Endothelial cell of umbilical vein (primary cell): ENCODE data around the gene SLC25A18. TPM values are rescaled to one million over a fixed set of nuclear protein-coding genes. Genes with fewer than 3 reads are reported as not detected.

Experiments used
- BruUV-seq: library from RNA; stranded (reverse); fragments of 400-500 nt; replicated peaks from 2 replicates; lab custom pipeline; 2021; lab: Mats Ljungman, UMichigan
- CTCF ChIA-PET: fragments of 300-600, 350-600 bp; sonication (Branson Sonifier 250); formaldehyde crosslinking; loops from one replicate; lab custom pipeline; 2021; ENCODE audit warnings: antibody characterized with exemption, inconsistent platforms; lab: Charles Lee
- POLR2A ChIA-PET: fragments of 300-600, 350-600 bp; sonication (Branson Sonifier 250); formaldehyde crosslinking; loops from one replicate; lab custom pipeline; 2021; ENCODE audit warnings: antibody characterized with exemption, inconsistent platforms; lab: Charles Lee
- DNase-seq: peaks from one replicate; pipeline ENCODE4 v3.0.0-alpha.2; 2011; ENCODE audit warnings: low read depth, low spot score
- FAIRE-seq: peaks from 2 replicates; lab custom pipeline; 2011; peaks lifted over from hg19 to GRCh38; lab: Jason Lieb, UNC
- H2AFZ ChIP-seq: 2 replicates; pipeline ENCODE4 v1.6.0; 2012; ENCODE audit warnings: low read depth, low read length, control low read depth, inconsistent platforms
- H3K27ac ChIP-seq: 2 replicates; pipeline ENCODE4 v1.5.1; 2011; ENCODE audit warnings: low read depth, mild to moderate bottlenecking, control low read depth, low read length, moderate library complexity; ENCODE audit not compliant: insufficient read depth
- H3K27me3 ChIP-seq, 2 experiments: 2 replicates each; pipeline versions ENCODE4 v1.6.0 to v1.6.1; 2011; ENCODE audit warnings: low read length in 2 of 2, mixed read lengths in 1 of 2; ENCODE audit not compliant: control insufficient read depth in 2 of 2, insufficient read depth in 2 of 2
- H3K36me3 ChIP-seq, 2 experiments: 2 replicates in 1 of 2; 3 replicates in 1 of 2; pipeline ENCODE4 v1.5.1; 2011; ENCODE audit warnings: low read length in 2 of 2, mild to moderate bottlenecking in 1 of 2, moderate library complexity in 1 of 2; ENCODE audit not compliant: control insufficient read depth in 2 of 2, insufficient read depth in 2 of 2; ENCODE audit errors: extremely low read depth in 1 of 2
- H3K4me1 ChIP-seq: 3 replicates; pipeline ENCODE4 v1.5.1; 2011; ENCODE audit warnings: mild to moderate bottlenecking, low read length; ENCODE audit not compliant: control insufficient read depth, insufficient read depth; ENCODE audit errors: extremely low read depth
- H3K4me2 ChIP-seq: 2 replicates; pipeline ENCODE4 v1.6.1; 2011; ENCODE audit warnings: low read length, control low read depth, mixed read lengths; ENCODE audit not compliant: insufficient read depth
- H3K4me3 ChIP-seq, 3 experiments: fragments of 200-600 bp in 1 of 3; sonication (generic), shearing (Covaris generic) in 1 of 3; replicated peaks in 1 of 3; 2 replicates each; pipeline ENCODE4 v1.5.1; 2011 to 2016; ENCODE audit warnings: control low read depth in 3 of 3, low read length in 3 of 3, mild to moderate bottlenecking in 2 of 3, inconsistent platforms in 1 of 3, low read depth in 1 of 3, moderate library complexity in 1 of 3; ENCODE audit not compliant: insufficient read depth in 1 of 3
- H3K79me2 ChIP-seq: 2 replicates; pipeline ENCODE4 v1.6.0; 2012; ENCODE audit warnings: low read length, inconsistent platforms; ENCODE audit not compliant: control insufficient read depth, insufficient read depth
- H3K9ac ChIP-seq: replicated peaks from 2 replicates; pipeline ENCODE3; 2011; ENCODE audit warnings: low read length, control low read depth; ENCODE audit not compliant: insufficient read depth; ENCODE audit errors: extremely low read depth
- H3K9me1 ChIP-seq: replicated peaks from 3 replicates; pipeline ENCODE4 v1.6.0; 2011; ENCODE audit warnings: mild to moderate bottlenecking, low read length; ENCODE audit not compliant: control insufficient read depth, insufficient read depth; ENCODE audit errors: extremely low read depth
- H3K9me3 ChIP-seq: replicated peaks from 2 replicates; pipeline ENCODE4 v1.5.1; 2012; ENCODE audit warnings: low read length, inconsistent platforms; ENCODE audit not compliant: control insufficient read depth, insufficient read depth
- H4K20me1 ChIP-seq: replicated peaks from 2 replicates; pipeline ENCODE3; 2011; ENCODE audit warnings: mild to moderate bottlenecking, low read length; ENCODE audit not compliant: control insufficient read depth, insufficient read depth; ENCODE audit errors: extremely low read depth
- EZH2 ChIP-seq: IDR thresholded peaks from 2 replicates; pipeline ENCODE4 v1.6.1; 2012; ENCODE audit warnings: borderline replicate concordance, low read depth, mild to moderate bottlenecking, moderate library complexity, low read length, inconsistent platforms; ENCODE audit not compliant: severe bottlenecking
- FOS ChIP-seq: IDR thresholded peaks from 2 replicates; pipeline ENCODE4 v1.6.1; 2011; ENCODE audit warnings: mild to moderate bottlenecking, low read length, moderate library complexity, borderline replicate concordance; ENCODE audit not compliant: insufficient read depth
- GATA2 ChIP-seq: IDR thresholded peaks from 2 replicates; pipeline ENCODE4 v1.7.0; 2011; ENCODE audit warnings: low read depth, mild to moderate bottlenecking, moderate library complexity, mixed read lengths, low read length; ENCODE audit not compliant: insufficient read length, insufficient read depth
- JUN ChIP-seq: IDR thresholded peaks from 2 replicates; pipeline ENCODE4 v1.6.1; 2011; ENCODE audit warnings: borderline replicate concordance, low read depth; ENCODE audit not compliant: insufficient read length, insufficient read depth
- MAX ChIP-seq: IDR thresholded peaks from 2 replicates; pipeline ENCODE4 v1.6.1; 2011; ENCODE audit not compliant: insufficient read depth, insufficient read length
- MYC ChIP-seq: IDR thresholded peaks from one replicate; pipeline ENCODE4 v1.6.1; 2011; ENCODE audit warnings: mild to moderate bottlenecking, low read depth, low read length
- POLR2A ChIP-seq: IDR thresholded peaks from 2 replicates; pipeline ENCODE4 v1.6.1; 2012; ENCODE audit warnings: low read depth, mild to moderate bottlenecking, control low read depth, low read length
- POLR2AphosphoS5 ChIP-seq: IDR thresholded peaks from 2 replicates; pipeline ENCODE4 v1.6.1; 2012; ENCODE audit warnings: low read depth, mild to moderate bottlenecking, control low read depth, low read length, moderate library complexity; ENCODE audit not compliant: insufficient read depth
- dilution Hi-C: fragments of 300-500 bp; cut with MboI; formaldehyde crosslinking; loops from one replicate; pipeline ENCODE4 v1.15.0; 2019; ENCODE audit warnings: low sequenced_read_pairs; ENCODE audit not compliant: extremely low pct_ligation_motif_present
- intact Hi-C: fragments of 100-400 bp; cut with micrococcal nuclease; formaldehyde crosslinking; loops from one replicate; pipeline ENCODE4 v1.10.0; 2022
- polyA plus RNA-seq, 4 experiments: library from polyadenylated mRNA; depleted of rRNA in 3 of 4; stranded (reverse) in 3 of 4; unstranded in 1 of 4; fragments of >200 nt; gene quantifications; 2 replicates each; pipeline versions ENCODE4 v1.2.1 to v1.2.3, GENCODE V29; 2011 to 2012; ENCODE audit warnings: missing spikeins in 1 of 4
- total RNA-seq: library from RNA; stranded (reverse); gene quantifications from 2 replicates; pipeline ENCODE4 v1.2.3, GENCODE V29; 2021
- TF ChIP-seq, protein P1 (sequence below), 2 donors: IDR thresholded peaks; 1 replicate in 1 of 2; 2 replicates in 1 of 2; pipeline ENCODE4 v1.5.1; 2011; ENCODE audit warnings: low read length in 2 of 2, mild to moderate bottlenecking in 2 of 2, moderate library complexity in 2 of 2, control low read depth in 1 of 2, inconsistent platforms in 1 of 2, low read depth in 1 of 2; ENCODE audit not compliant: insufficient read depth in 1 of 2; ENCODE audit errors: extremely low read depth in 1 of 2

Gene SLC25A18
- total and polyA plus RNA-seq, 2 donors (not counting 3 experiments of a cell fraction or from before 2014, with no cell fraction given), result not detected

DNA sequence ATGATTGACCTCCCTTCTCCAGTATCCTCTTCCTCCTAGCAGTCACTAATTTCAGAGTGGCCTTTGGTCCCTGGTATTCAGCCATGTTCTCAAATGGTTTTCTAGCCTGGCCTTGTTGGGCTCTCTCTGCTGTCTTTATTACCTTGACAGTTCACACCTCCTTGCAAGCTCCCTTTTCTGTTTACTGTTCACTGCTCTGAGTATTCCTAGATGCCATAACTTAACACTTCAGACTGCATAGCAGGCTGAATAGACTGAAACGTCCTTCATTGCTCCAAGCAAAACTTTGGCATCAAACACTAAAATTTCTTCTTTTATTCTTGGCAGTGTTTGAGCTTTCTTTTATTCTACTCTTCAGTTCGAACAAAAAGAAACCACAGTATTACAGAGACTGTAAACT lies 49.7 kb upstream of the SLC25A18 start:
- FAIRE-seq (no peak), DNase-seq (no peak)
- H3K9me1 ChIP-seq, result no peaks in the 10 kb centered on the region
- no peaks in the 10 kb centered on the region for H3K27me3 ChIP-seq
- no peaks in the 10 kb centered on the region for H3K36me3 ChIP-seq
- H4K20me1 ChIP-seq, result no peaks in the 10 kb centered on the region
- no peak overlapping the region for H2AFZ ChIP-seq
- no peaks in the 10 kb centered on the region for H3K9me3 ChIP-seq
- no peak overlapping the region for H3K4me2 ChIP-seq
- no peaks in the 10 kb centered on the region for H3K79me2 ChIP-seq
- no peak overlapping the region for H3K27ac ChIP-seq
- H3K9ac ChIP-seq, result no peak overlapping the region
- ChIA-PET POLR2A (no interaction called here), CTCF (interaction anchor here (1.8 kb wide), 1 partner anchor 12 kb away, joined by 5 read pairs; no protein-coding TSS in a partner anchor)
- intact Hi-C loops, result no loop called here
- dilution Hi-C loops, result no loop called here
- TF ChIP-seq, protein P1, sequence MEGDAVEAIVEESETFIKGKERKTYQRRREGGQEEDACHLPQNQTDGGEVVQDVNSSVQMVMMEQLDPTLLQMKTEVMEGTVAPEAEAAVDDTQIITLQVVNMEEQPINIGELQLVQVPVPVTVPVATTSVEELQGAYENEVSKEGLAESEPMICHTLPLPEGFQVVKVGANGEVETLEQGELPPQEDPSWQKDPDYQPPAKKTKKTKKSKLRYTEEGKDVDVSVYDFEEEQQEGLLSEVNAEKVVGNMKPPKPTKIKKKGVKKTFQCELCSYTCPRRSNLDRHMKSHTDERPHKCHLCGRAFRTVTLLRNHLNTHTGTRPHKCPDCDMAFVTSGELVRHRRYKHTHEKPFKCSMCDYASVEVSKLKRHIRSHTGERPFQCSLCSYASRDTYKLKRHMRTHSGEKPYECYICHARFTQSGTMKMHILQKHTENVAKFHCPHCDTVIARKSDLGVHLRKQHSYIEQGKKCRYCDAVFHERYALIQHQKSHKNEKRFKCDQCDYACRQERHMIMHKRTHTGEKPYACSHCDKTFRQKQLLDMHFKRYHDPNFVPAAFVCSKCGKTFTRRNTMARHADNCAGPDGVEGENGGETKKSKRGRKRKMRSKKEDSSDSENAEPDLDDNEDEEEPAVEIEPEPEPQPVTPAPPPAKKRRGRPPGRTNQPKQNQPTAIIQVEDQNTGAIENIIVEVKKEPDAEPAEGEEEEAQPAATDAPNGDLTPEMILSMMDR (IDR thresholded peaks at IDR 0.05; ENCODE audit: extremely low read depth in 1 of 2, insufficient read depth in 1 of 2, low read depth in 1 of 2, low read length in 2 of 2), result no peak
- TF ChIP-seq MAX (no peak), JUN (no peak), EZH2 (no peak), POLR2A (no peak), POLR2AphosphoS5 (no peak), MYC (no peak), GATA2 (no peak), FOS (no peak)
- H3K4me1 ChIP-seq, result no peaks in the 10 kb centered on the region
- no TSS peak for BruUV-seq
- H3K4me3 ChIP-seq, result no peak overlapping the region
